ENCODE results near the gene KBTBD8. TPM values are rescaled to one million over a fixed set of nuclear protein-coding genes. Genes with fewer than 3 reads are reported as not detected.

The KBTBD8 gene
- total and polyA plus RNA-seq, 2 of the 13 experiments (the other 11 are each of a cell fraction or from before 2014, with no cell fraction given), result 1.1 to 7.6 TPM

- TF ChIP-seq ZNF891 (CRISPR knock-in tag; IDR thresholded peaks at IDR 0.05), result no peak
- no peak for TF ChIP-seq BCL3 (CRISPR knock-in tag; IDR thresholded peaks at IDR 0.05)
- TF ChIP-seq MIER2 (CRISPR knock-in tag; IDR thresholded peaks at IDR 0.05), result no peak
- no peak for TF ChIP-seq KDM4B (CRISPR knock-in tag; IDR thresholded peaks at IDR 0.05)
- TF ChIP-seq KAT7 (CRISPR knock-in tag; IDR thresholded peaks at IDR 0.05; ENCODE audit: borderline replicate concordance), result no peak
- TF ChIP-seq NR2F6 (IDR thresholded peaks at IDR 0.05), result no peak
- no peak for TF ChIP-seq NR2F6 (CRISPR knock-in tag; IDR thresholded peaks at IDR 0.05)
- no peak for TF ChIP-seq ZNF597 (CRISPR knock-in tag; IDR thresholded peaks at IDR 0.05)
- no peak for TF ChIP-seq ZNF605 (CRISPR knock-in tag; IDR thresholded peaks at IDR 0.05)
- TF ChIP-seq DNMT1 (CRISPR knock-in tag; IDR thresholded peaks at IDR 0.05), result no peak
- TF ChIP-seq ARNT (IDR thresholded peaks at IDR 0.05), result no peak
- no peak; the same call in 1 of the 2 replicates for TF ChIP-seq HDAC1 (CRISPR knock-in tag; IDR thresholded peaks at IDR 0.05)
- TF ChIP-seq, protein P1, sequence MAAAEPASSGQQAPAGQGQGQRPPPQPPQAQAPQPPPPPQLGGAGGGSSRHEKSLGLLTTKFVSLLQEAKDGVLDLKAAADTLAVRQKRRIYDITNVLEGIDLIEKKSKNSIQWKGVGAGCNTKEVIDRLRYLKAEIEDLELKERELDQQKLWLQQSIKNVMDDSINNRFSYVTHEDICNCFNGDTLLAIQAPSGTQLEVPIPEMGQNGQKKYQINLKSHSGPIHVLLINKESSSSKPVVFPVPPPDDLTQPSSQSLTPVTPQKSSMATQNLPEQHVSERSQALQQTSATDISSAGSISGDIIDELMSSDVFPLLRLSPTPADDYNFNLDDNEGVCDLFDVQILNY (CRISPR knock-in tag; conservative IDR thresholded peaks at IDR 0.05), result no peak
- no peak for TF ChIP-seq ZFP36L2 (CRISPR knock-in tag; IDR thresholded peaks at IDR 0.05)
- no peak for TF ChIP-seq ZNF432 (CRISPR knock-in tag; IDR thresholded peaks at IDR 0.05; ENCODE audit: borderline replicate concordance)
- TF ChIP-seq ATRX (CRISPR knock-in tag; IDR thresholded peaks at IDR 0.05; ENCODE audit: borderline replicate concordance), result no peak
- TF ChIP-seq ZMYM2 (CRISPR knock-in tag; IDR thresholded peaks at IDR 0.05), result no peak
- no peak for TF ChIP-seq MAFF (IDR thresholded peaks at IDR 0.05; ENCODE audit: low read depth, low read length)
- TF ChIP-seq, protein P2, sequence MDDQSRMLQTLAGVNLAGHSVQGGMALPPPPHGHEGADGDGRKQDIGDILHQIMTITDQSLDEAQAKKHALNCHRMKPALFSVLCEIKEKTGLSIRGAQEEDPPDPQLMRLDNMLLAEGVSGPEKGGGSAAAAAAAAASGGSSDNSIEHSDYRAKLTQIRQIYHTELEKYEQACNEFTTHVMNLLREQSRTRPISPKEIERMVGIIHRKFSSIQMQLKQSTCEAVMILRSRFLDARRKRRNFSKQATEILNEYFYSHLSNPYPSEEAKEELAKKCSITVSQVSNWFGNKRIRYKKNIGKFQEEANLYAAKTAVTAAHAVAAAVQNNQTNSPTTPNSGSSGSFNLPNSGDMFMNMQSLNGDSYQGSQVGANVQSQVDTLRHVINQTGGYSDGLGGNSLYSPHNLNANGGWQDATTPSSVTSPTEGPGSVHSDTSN (CRISPR knock-in tag; IDR thresholded peaks at IDR 0.05; ENCODE audit: borderline replicate concordance), result no peak
- no peak for TF ChIP-seq ZNF333 (CRISPR knock-in tag; IDR thresholded peaks at IDR 0.05; ENCODE audit: borderline replicate concordance)
- no peak for TF ChIP-seq KLF9 (CRISPR knock-in tag; IDR thresholded peaks at IDR 0.05; ENCODE audit: low read depth)
- TF ChIP-seq ZBTB46 (CRISPR knock-in tag; IDR thresholded peaks at IDR 0.05; ENCODE audit: borderline replicate concordance), result no peak
Measured at GRCh38 chr3:66998113-66998903, at the start of gene KBTBD8 (continued).

Data from HepG2 (cell line).